ENCODE data around the gene SCAMP3.

DNA sequence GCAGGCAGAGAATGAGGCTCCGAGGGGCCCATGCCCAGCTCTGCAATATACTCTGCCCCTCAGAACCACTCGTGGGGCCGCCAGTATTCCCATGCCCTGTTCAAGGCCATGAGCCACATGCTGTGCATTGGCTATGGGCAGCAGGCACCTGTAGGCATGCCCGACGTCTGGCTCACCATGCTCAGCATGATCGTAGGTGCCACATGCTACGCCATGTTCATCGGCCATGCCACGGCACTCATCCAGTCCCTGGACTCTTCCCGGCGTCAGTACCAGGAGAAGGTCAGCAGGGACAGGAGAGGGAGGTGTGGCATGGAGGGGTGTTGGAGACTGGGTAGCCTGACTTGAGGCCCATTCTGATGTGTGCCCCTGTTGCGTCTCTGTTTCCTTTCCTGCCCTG is 22.3 kb upstream of the SCAMP3 start:
- TF ChIP-seq, protein P1, sequence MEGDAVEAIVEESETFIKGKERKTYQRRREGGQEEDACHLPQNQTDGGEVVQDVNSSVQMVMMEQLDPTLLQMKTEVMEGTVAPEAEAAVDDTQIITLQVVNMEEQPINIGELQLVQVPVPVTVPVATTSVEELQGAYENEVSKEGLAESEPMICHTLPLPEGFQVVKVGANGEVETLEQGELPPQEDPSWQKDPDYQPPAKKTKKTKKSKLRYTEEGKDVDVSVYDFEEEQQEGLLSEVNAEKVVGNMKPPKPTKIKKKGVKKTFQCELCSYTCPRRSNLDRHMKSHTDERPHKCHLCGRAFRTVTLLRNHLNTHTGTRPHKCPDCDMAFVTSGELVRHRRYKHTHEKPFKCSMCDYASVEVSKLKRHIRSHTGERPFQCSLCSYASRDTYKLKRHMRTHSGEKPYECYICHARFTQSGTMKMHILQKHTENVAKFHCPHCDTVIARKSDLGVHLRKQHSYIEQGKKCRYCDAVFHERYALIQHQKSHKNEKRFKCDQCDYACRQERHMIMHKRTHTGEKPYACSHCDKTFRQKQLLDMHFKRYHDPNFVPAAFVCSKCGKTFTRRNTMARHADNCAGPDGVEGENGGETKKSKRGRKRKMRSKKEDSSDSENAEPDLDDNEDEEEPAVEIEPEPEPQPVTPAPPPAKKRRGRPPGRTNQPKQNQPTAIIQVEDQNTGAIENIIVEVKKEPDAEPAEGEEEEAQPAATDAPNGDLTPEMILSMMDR (IDR thresholded peaks at IDR 0.05; ENCODE audit: low read depth, low read length, missing input control): no peak
- TF ChIP-seq, protein P2, sequence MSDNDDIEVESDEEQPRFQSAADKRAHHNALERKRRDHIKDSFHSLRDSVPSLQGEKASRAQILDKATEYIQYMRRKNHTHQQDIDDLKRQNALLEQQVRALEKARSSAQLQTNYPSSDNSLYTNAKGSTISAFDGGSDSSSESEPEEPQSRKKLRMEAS (IDR thresholded peaks at IDR 0.05): no peak
- TF ChIP-seq YY1 (IDR thresholded peaks at IDR 0.05): no peak
- TF ChIP-seq JUND (IDR thresholded peaks at IDR 0.05): no peak
- TF ChIP-seq RAD21 (IDR thresholded peaks at IDR 0.05): no peak
- no peak for TF ChIP-seq GABPA (IDR thresholded peaks at IDR 0.05 in 1 of 2, conservative IDR thresholded peaks at IDR 0.05 in 1 of 2)
- TF ChIP-seq FOXA1 (IDR thresholded peaks at IDR 0.05): no peak
- TF ChIP-seq, protein P3, sequence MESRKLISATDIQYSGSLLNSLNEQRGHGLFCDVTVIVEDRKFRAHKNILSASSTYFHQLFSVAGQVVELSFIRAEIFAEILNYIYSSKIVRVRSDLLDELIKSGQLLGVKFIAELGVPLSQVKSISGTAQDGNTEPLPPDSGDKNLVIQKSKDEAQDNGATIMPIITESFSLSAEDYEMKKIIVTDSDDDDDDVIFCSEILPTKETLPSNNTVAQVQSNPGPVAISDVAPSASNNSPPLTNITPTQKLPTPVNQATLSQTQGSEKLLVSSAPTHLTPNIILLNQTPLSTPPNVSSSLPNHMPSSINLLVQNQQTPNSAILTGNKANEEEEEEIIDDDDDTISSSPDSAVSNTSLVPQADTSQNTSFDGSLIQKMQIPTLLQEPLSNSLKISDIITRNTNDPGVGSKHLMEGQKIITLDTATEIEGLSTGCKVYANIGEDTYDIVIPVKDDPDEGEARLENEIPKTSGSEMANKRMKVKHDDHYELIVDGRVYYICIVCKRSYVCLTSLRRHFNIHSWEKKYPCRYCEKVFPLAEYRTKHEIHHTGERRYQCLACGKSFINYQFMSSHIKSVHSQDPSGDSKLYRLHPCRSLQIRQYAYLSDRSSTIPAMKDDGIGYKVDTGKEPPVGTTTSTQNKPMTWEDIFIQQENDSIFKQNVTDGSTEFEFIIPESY (IDR thresholded peaks at IDR 0.05): no peak
- TF ChIP-seq, protein P4, sequence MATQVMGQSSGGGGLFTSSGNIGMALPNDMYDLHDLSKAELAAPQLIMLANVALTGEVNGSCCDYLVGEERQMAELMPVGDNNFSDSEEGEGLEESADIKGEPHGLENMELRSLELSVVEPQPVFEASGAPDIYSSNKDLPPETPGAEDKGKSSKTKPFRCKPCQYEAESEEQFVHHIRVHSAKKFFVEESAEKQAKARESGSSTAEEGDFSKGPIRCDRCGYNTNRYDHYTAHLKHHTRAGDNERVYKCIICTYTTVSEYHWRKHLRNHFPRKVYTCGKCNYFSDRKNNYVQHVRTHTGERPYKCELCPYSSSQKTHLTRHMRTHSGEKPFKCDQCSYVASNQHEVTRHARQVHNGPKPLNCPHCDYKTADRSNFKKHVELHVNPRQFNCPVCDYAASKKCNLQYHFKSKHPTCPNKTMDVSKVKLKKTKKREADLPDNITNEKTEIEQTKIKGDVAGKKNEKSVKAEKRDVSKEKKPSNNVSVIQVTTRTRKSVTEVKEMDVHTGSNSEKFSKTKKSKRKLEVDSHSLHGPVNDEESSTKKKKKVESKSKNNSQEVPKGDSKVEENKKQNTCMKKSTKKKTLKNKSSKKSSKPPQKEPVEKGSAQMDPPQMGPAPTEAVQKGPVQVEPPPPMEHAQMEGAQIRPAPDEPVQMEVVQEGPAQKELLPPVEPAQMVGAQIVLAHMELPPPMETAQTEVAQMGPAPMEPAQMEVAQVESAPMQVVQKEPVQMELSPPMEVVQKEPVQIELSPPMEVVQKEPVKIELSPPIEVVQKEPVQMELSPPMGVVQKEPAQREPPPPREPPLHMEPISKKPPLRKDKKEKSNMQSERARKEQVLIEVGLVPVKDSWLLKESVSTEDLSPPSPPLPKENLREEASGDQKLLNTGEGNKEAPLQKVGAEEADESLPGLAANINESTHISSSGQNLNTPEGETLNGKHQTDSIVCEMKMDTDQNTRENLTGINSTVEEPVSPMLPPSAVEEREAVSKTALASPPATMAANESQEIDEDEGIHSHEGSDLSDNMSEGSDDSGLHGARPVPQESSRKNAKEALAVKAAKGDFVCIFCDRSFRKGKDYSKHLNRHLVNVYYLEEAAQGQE (IDR thresholded peaks at IDR 0.05): no peak
- TF ChIP-seq SP1 (IDR thresholded peaks at IDR 0.05): no peak
- no peak for TF ChIP-seq HNF4A (conservative IDR thresholded peaks at IDR 0.05)
